Ammon's horn (tissue), 1 donor: ENCODE results near the gene RRAGC.
"Not testable (repeated sequence)": the region's sequence is repeated elsewhere in the genome, so short reads cannot be mapped to it uniquely, and the experiment has no call there.

Experiments
- DNase-seq: peaks from one replicate; pipeline ENCODE4 v3.0.0-alpha.2; 2016; ENCODE audit warnings: low spot score

The RRAGC gene

DNA sequence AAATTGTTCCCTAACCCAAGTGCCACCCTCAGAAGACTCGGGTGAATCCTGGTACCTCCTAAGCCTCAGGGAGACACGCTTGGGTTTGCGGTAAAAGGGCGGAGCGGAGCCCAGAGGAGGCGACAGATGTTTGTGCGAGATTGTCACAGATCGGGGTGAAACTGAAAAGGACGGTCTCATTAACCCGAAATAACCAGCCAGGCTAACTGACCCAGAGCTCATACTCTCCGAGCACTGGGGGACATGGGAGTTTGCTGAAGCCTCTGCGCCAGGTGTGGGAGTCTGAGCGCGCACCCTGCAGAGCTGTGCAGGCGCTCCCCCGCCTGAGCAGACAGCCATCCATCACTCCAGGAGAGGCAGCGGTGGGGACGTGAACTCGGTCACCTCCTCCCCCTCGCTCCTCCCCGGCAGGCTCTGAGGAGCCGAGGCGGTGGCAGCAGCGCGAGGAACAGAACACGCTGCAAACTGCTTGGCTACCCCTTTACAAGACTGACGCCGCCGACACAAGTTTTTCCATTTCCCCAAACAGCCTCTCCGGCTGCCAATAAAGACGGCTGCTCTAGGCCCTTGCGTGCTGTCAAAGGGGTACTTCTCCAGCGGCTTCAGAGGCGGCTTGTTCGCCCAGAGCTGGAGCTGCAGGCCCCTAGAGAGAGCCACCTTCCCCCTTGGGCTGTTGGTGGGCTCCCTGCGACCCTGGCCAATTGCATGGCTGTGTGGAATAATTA lies 43.5 kb downstream of the RRAGC start:
- peak; percentile 20 for DNase-seq

GRCh38 chr1:38814984-38815464 lies 44.5 kb downstream of the RRAGC start:
- DNase-seq: no peak

DNA sequence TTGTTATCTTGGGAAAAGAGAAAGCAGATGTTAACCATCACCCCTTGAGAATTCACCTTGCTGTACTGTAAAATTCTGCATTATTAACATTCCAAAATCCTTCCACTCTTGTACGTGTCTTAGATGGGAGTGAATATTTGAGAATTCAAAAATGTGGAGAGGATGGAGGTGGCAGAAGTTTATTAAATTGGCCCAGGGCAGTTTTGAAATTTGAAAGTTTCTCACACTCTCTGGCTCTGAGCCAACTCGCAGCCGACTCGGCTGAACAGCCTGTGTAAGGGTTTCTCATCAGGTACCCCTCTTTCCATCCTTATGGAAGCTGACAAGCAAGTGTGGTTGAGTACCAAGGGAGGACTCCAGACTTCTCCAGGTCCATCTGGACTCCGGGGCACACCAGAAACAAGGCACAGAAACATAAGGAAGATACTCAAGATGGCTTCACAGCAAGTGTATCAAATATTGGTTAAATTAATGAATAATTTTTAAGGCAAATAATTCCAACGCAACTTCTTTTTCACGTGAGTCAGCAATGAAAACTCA lies 45.1 kb downstream of the RRAGC start:
- DNase-seq: no peak

DNA sequence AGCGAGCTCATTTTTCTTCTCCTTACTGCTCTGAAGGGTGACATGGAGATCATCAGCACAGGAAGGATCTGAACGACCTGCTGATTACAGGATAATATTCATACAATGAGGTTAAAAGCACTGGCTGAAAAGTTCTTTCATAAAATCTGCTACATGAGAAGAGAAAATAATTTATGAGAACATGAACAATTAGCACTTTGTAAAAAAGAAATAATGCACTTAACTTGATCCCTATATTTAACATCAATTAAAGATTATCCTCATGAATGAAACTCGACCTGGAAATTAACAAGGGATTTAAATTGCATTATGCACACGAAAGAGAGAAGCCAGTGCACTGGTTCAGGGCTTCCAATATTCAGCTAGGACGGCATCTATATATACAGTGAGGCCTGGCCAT lies 46.6 kb downstream of the RRAGC start:
- no peak for DNase-seq

GRCh38 chr1:38811466-38811865 lies 48.1 kb downstream of the RRAGC start:
- DNase-seq: not testable (repeated sequence)

DNA sequence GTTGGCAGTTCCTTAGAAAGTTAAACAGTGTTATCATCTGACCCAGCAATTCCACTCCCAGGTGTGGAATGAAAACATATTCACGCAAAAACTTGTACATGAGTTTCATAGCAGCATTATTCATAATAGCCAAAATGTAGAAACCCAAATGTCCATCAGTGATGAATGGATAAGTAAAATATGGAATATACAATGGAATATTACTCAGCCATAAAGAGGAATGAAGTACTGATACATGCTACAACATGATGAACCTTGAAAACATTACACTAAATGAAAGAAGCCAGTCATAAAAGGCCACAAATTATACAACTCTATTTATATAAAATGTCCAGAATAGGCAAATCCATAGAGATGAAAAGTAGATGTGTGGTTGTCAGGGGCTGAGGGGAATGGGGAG lies 53.5 kb downstream of the RRAGC start:
- no peak for DNase-seq

GRCh38 chr1:38805036-38805435 lies 54.5 kb downstream of the RRAGC start:
- no peak for DNase-seq

GRCh38 chr1:38804062-38804886 lies 55.3 kb downstream of the RRAGC start:
- no peak for DNase-seq

DNA sequence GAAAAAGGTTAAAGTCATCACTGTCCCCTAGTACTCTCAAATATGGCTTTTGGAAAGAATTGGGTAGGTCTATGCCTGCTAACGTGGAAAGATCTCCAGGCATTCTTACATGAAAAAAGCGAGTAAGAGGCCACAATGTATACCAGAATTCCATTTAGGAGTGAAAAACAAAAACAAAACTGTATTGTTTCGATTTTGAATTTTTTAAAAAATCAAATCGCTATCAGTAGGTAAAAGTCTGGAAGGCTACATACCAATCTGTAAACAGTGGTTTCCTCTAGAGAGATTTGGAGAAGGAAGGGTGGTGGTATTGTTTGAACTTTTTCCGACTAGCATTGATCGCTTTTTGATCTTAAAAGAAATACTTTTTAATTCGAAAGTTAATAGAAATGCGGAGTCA lies 55.9 kb downstream of the RRAGC start:
- no peak for DNase-seq

GRCh38 chr1:38800720-38801671 lies 58.6 kb downstream of the RRAGC start:
- no peak for DNase-seq

DNA sequence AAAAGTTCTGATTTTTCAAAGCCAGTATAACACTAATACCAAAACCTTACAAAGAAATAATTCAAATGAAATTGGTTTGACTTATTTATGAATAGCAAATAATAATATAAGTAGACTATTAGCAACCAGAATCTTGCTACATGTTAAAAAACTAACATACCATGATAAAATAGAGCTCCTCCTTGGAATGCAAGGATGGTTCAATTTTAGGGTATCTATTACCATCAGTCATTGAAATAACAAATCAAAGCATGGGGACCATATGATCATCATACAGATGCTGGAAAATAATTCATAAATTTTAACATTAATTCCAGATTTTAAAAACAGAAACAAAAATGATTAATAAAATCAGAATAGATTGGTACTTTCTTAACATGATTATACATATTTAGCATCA lies 66.3 kb downstream of the RRAGC start:
- DNase-seq: no peak

- DNase-seq: no peak
Measured at GRCh38 chr1:38791892-38792291, 67.7 kb downstream of the RRAGC start.

DNA sequence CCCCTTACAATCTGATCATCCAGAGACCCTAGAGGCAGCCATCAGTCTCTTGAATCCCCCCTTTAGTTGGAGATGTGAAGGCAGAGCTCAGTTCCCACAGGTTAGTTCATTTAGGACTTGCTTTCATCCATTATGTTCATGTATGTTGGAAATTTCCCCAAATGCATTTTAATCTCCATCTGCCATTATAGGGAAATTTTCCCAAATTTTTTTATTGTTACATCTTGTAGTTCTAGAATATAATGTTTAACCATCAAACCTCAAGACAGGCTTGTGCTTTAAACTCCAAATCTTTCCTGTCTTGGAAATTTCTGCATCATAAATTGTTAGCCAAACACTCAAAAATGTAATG lies 68.4 kb downstream of the RRAGC start:
- DNase-seq: no peak

DNA sequence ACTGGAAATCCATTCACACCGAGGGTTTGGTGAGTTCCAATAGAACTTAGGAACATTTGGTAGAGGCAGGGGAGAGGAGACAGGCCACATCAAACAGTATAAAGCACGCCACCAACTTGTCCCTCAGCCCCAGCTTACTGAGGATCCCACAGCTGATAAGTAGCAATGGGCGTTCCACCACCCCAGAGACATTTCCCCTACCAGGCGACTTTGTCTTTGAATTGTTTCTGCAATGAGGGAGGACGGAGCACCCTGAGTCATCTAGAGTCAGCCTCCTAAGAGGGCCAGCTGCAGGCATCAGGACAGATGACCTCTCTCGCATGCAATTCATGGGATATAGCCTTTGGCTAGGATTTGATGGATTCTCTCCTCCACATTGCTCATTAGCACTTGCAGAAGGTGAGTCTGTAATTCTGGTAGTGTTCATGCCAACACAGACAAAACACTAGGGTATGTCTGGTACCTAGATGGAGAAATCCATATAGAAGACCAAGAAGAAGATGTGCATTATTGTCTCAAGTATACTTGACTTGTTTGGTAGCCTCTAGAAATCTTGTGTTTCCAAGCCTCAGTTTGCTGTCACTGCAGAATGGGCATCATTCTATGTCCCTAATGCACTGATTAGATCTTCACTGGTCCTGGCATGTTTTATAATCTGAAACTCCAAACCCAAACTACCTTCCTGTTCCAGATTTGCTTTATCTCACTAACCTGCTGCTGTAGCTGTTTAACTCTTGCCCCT lies 69.0 kb downstream of the RRAGC start:
- DNase-seq: no peak

- no peak for DNase-seq
Measured at GRCh38 chr1:38789498-38790169, 69.9 kb downstream of the RRAGC start.

DNA sequence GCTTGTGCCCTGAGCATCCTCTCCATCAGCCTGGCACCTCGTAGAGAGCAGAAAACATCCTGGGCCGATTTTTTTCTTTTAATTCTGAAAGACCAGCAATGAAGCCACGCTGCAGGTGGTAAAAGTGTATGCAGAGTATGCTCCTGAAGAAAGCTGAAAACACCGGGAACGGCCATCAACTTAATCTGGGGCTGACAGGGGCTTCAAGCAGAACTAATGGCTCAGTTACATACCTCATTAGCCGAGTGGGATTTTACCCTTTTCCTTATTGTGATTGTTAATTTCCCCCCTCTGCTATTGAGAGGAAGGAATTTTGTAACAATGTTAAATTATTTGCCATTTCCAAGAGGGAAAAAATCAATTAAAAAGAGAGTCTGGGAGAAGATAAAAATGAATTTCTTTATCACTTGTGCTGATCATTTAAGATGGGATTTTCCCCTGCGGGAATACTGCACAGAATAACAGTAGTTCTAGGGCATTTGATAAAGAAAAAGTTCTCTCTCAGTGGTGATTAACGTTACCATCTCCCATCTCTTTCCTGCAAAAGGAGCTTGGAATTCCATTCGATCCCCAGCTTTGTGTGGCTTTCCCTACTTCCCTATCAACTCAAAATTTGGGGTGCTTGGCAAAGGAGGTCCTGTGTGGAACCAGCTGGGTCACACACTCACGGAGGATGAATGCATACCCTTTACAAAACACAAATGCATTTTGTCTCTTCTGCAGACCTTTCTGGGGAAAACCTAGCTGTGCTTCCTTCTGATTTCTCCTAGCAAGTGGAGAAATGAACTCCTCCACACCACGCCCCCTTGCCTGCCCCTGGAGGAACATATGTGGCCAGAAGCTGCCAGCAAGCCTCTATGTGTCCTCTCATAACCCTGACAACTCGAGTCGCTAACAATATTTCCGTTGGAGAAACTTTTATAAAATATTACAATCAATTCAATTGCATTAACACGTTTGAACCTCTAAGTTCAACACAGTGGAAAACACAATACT lies 70.9 kb downstream of the RRAGC start:
- DNase-seq: no peak
